Measurements from ENCODE around the gene GALNT10.

DNA sequence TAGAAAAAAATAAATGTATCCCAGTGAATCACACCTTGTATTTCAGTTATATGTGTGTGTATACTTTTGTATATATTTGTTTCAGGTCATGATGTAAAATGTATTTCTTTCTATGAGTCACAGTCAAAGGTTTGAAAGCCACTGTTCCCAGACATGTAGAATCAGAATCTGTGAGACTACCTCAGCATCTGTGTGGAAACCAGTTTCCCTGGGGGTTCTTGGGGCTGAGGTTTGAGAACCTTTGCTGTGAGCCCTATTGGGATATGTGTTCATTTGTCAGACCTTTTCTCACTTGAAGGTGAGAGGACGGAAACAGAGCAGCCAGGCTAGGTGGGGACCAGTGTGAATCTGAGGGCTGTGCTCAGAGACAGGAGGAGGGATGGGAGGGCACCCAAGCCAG lies 176.6 kb downstream of the GALNT10 start:
- TF ChIP-seq, protein P1, sequence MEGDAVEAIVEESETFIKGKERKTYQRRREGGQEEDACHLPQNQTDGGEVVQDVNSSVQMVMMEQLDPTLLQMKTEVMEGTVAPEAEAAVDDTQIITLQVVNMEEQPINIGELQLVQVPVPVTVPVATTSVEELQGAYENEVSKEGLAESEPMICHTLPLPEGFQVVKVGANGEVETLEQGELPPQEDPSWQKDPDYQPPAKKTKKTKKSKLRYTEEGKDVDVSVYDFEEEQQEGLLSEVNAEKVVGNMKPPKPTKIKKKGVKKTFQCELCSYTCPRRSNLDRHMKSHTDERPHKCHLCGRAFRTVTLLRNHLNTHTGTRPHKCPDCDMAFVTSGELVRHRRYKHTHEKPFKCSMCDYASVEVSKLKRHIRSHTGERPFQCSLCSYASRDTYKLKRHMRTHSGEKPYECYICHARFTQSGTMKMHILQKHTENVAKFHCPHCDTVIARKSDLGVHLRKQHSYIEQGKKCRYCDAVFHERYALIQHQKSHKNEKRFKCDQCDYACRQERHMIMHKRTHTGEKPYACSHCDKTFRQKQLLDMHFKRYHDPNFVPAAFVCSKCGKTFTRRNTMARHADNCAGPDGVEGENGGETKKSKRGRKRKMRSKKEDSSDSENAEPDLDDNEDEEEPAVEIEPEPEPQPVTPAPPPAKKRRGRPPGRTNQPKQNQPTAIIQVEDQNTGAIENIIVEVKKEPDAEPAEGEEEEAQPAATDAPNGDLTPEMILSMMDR (IDR thresholded peaks at IDR 0.05), result no peak
- TF ChIP-seq ZFX (IDR thresholded peaks at IDR 0.05; ENCODE audit: borderline replicate concordance), result no peak
